ENCODE data around the gene TGM3. TPM values are rescaled to one million over a fixed set of nuclear protein-coding genes. Genes with fewer than 3 reads are reported as not detected.

The TGM3 gene
- total RNA-seq, 1 donor from 2014 or later = not detected

- DNase-seq (ENCODE audit: low spot score) = peak; percentile 35
These were observed 9.7 kb downstream of the TGM3 start for GRCh38 chr20:2305479-2305878.

GRCh38 chr20:2305946-2306345, 10.1 kb downstream of the TGM3 start:
- no peak for DNase-seq (ENCODE audit: low spot score)

GRCh38 chr20:2307136-2307535, 11.3 kb downstream of the TGM3 start:
- peak; percentile 41 for DNase-seq (ENCODE audit: low spot score)

GRCh38 chr20:2311329-2311728, 15.5 kb downstream of the TGM3 start:
- DNase-seq (ENCODE audit: low spot score) = no peak

DNA sequence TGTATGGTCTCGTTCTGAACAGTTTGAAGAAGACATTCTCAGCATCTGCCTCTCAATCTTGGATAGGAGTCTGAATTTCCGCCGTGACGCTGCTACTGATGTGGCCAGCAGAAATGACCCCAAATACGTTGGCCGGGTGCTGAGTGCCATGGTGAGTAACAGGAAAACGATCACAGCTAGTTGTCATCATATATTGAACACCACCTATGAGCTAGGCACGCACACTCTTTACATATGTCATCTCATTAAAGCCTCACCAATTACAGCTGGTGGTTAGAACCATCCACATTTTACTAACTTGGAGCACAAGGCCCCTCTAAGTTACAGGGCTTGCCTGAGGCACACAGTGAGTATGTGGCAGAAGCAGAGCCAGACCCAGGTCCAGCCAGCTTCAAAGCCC, 17.1 kb downstream of the TGM3 start:
- DNase-seq (ENCODE audit: low spot score) = no peak

GRCh38 chr20:2313316-2313715, 17.5 kb downstream of the TGM3 start:
- no peak for DNase-seq (ENCODE audit: low spot score)

GRCh38 chr20:2314759-2315439, 19.1 kb downstream of the TGM3 start:
- DNase-seq (ENCODE audit: low spot score) = no peak

- no peak for DNase-seq (ENCODE audit: low spot score)
These were observed 19.6 kb downstream of the TGM3 start for GRCh38 chr20:2315440-2315778.

DNA sequence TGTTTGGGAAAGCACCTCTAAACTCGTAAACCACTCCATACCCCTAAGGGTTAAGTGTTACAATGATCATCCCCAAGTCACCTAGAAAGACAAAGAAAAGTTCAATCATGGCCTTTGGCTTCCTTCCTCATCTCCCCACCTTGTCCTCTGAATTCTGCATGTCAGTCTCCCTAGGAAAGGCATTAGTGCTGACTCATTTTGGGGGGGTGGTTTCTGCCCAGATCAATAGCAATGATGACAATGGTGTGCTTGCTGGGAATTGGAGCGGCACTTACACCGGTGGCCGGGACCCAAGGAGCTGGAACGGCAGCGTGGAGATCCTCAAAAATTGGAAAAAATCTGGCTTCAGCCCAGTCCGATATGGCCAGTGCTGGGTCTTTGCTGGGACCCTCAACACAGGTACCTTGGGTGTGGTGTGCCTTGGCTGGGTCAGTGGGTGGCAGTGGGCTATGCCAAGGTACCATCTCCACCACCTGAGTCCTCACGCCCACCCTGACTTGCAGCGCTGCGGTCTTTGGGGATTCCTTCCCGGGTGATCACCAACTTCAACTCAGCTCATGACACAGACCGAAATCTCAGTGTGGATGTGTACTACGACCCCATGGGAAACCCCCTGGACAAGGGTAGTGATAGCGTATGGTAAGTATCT, 21.2 kb downstream of the TGM3 start:
- no peak for DNase-seq (ENCODE audit: low spot score)

DNA sequence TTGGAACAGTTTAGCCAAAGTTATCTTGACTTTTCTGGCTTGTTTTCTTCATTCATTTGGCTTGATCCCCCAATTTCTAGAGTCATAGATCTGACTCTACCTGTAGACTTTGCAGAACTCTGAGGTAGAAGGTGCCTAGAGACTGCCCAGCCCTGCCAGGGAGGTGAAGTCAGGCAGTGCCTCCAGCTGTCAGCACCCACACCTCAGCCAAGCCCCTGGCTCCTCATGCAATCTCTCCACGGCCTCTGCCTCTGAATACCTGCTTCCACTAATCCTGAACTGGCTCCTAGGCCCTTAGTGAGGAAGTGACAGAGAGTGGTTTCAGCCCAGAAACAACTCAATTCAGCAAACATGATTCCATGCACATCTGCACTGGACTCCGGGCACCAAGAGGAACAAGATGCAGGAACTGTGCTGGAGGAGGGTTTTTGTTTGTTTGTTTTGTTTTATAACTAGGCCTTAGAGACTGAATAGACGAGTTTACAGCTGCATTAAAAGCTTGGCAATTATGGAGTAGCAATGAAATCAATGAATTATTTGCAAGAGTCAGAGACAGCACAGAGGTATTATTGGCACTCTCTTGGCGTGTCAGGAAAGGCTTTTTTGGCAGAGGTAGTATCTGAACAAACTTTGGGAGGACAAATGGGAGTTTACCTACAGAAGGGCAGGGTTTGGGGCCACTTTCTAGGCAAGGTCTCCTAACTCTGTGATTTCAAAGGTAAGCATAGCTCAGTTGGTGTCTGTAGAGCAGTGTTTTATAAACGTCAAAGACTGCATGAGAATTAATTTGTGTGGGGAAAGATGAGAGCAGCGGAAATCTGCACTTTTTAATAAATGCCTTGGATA, 25.2 kb downstream of the TGM3 start:
- peak; percentile 69 for DNase-seq (ENCODE audit: low spot score)

DNA sequence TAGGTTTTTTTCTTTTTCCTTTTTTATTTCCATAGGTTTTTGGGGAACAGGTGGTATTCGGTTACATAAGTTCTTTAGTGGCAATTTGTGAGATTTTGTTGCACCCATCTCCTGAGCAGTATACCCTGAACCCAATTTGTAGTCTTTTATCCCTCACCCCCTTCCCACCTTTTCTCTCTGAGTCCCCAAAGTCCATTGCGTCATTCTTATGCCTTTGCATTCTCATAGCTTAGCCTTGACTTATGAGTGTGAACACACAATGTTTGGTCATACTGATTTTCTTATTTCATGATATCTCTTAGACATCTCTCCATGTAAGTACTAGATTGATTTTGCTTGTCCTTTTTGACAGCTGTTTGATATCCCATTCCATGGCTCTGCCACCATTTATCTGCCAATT, 27.2 kb downstream of the TGM3 start:
- DNase-seq (ENCODE audit: low spot score) = no peak

DNA sequence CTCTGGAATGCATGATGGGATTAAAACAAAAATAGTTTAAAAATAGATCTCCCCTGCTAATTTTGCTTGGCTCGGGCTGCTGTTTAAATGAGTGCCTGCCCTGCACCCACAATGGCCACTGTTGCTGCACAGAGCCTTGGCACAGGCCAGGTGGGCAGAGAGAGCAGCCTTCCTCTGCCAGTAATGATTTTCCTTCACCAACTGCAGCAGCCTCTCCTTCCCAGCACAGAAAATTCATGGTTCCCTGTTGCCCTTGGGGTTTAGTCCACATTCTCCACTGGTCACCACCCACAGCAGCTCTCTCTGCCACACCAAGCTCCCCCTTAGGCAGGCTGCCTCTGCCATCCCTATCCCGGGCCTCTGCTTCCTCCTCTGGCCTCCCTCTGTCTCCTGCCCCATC, 30.2 kb downstream of the TGM3 start:
- DNase-seq (ENCODE audit: low spot score) = peak; percentile 67

DNA sequence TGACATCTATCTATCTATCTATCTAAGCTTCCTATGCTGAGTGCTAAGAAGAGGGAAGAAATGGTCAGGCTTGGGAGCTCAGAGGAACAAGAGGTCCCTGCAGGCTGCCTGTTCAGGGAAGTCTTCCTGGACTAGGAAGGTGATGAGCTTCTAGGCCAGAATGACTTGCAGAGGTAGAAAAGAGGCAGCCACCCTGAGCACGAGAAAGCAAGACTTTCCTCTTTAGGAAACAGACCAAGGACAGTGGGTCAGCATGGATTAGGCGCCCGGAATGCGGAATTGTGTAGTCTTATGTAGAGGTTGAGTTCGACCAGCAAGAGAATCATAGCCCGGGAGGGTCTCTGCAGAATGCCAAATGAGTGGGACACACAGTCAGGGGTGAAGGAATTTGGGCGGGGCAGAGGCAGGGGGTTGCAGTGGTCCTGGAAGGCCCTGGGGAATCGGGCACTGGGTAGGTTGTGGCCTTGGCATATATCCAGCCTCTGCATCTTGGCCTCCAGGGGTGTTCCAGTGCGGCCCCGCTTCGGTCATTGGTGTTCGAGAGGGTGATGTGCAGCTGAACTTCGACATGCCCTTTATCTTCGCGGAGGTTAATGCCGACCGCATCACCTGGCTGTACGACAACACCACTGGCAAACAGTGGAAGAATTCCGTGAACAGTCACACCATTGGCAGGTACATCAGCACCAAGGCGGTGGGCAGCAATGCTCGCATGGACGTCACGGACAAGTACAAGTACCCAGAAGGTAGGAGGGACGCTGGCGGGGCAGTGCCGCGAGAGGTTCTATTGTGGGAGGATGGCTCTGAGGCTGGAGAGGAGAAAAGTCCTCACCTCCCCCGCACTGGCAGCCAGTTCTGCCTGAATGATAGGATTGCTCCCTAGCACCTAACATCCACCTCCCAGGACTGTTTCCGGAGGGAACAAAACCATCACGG, 32.1 kb downstream of the TGM3 start:
- peak; percentile 81 for DNase-seq (ENCODE audit: low spot score)

- DNase-seq (ENCODE audit: low spot score) = peak; percentile 20
These were observed 33.5 kb downstream of the TGM3 start for GRCh38 chr20:2329286-2329685.

GRCh38 chr20:2330090-2330695, 34.4 kb downstream of the TGM3 start:
- peak; percentile 24 for DNase-seq (ENCODE audit: low spot score)

DNA sequence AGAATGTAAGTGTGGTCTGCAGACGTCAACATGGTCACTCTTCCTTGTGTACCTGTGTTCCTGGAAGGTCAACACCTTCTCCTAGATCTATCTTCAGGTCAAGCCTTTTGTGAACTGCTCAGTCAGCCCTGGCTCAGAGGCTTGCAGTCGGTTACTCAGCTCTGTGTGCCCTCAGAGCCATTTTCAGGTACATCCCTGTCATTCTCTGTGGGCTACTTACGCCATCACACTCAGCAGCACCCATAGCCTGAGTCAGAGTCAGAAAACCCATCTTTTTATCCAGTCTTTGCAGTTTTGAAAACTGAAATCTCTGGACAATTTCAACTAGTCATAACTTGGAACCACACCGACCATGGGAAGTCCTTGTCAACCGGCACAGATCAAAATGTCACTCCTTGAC, 35.3 kb downstream of the TGM3 start:
- DNase-seq (ENCODE audit: low spot score) = no peak

GRCh38 chr20:2331901-2332565, 36.2 kb downstream of the TGM3 start:
- DNase-seq (ENCODE audit: low spot score) = peak; percentile 67

DNA sequence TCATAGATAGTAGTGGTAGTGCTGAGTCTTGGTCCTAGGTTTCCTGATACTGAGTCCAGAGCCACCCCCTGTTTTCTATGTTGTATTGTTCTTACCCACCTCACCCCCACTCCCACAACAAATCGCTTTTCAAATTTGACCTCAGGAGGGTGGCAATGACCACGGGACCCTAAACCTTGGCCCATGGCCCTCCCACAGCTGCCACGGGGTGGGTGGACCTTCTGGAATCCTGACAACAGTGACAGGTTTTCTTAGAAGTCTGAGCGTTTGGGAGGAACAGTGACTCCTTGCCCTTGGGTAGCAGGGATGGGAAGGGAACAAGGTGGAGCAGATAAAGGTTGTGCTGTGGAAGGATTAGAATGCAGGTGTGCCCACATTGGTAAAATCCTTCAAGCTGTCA, 36.9 kb downstream of the TGM3 start:
- peak; percentile 16 for DNase-seq (ENCODE audit: low spot score)

DNA sequence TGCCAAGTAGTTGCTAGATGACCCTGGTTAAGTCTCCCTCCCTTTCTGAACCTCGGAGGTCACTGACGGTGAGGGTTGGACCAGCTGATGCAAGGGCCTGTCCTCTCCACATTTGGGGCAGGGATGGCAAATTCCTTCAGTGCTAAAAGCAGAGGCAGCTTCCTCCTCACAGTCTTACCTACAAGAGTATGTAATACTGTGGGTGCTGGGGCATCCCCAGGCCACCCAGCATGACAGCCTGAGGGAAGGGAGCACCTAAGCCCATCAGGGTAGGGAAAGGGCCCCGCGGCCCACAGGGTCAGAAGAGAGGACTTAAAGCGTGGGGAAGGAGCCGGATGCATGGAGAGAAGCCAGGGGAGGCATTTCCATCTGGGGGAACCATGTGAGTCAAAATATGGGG, 38.0 kb downstream of the TGM3 start:
- DNase-seq (ENCODE audit: low spot score) = no peak
